Fibroblast of the aortic adventitia (primary cell): ENCODE measurements around the gene AP3D1. TPM values are rescaled to one million over a fixed set of nuclear protein-coding genes. Genes with fewer than 3 reads are reported as not detected.

ENCODE experiments used
- DNase-seq: peaks from one replicate; pipeline ENCODE4 v3.0.0-alpha.2; 2010; ENCODE audit warnings: low read depth
- H3K4me3 ChIP-seq: 2 replicates; pipeline ENCODE4 v1.5.1; 2011; ENCODE audit warnings: low read depth, mild to moderate bottlenecking, control low read depth, low read length, moderate library complexity
- total RNA-seq: library from RNA; depleted of rRNA; stranded (reverse); fragments of >200 nt; gene quantifications from 2 replicates; pipeline ENCODE4 v1.2.3, GENCODE V29; 2012; ENCODE audit warnings: low replicate concordance
- TF ChIP-seq, protein P1 (sequence below): IDR thresholded peaks from 2 replicates; pipeline ENCODE4 v1.5.1; 2011; ENCODE audit warnings: mild to moderate bottlenecking, low read length, control low read depth, inconsistent platforms; ENCODE audit not compliant: insufficient read depth

Gene AP3D1
- total RNA-seq, 1 donor: 102 TPM

DNA sequence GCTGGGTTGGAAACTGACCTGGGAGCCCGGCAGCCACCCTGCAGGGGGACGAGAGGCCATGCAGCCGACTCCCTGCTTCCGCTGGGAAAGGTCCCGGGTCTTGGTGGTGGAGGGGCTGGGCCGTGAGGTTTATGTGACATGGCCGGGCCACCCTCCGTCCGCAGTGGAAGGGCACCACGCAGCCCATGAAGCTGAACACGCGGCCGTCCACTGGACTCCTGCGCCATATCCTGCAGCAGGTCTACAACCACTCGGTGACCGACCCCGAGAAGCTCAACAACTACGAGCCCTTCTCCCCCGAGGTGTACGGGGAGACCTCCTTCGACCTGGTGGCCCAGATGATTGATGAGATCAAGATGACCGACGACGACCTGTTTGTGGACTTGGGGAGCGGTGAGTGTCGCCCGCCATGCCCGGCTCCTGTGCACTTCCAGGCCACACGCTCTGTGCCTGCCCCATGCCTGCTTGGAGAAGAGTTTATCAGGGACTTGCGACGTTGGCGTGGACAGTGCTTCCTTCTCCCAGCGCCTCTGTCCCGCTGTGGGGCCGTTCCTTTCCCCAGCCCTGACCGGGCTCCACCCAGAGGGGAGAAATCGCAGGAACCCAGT is 39.6 kb upstream of the AP3D1 start:
- H3K4me3 ChIP-seq: no peak overlapping the region
- DNase-seq: no peak
- TF ChIP-seq, protein P1, sequence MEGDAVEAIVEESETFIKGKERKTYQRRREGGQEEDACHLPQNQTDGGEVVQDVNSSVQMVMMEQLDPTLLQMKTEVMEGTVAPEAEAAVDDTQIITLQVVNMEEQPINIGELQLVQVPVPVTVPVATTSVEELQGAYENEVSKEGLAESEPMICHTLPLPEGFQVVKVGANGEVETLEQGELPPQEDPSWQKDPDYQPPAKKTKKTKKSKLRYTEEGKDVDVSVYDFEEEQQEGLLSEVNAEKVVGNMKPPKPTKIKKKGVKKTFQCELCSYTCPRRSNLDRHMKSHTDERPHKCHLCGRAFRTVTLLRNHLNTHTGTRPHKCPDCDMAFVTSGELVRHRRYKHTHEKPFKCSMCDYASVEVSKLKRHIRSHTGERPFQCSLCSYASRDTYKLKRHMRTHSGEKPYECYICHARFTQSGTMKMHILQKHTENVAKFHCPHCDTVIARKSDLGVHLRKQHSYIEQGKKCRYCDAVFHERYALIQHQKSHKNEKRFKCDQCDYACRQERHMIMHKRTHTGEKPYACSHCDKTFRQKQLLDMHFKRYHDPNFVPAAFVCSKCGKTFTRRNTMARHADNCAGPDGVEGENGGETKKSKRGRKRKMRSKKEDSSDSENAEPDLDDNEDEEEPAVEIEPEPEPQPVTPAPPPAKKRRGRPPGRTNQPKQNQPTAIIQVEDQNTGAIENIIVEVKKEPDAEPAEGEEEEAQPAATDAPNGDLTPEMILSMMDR: no peak

DNA sequence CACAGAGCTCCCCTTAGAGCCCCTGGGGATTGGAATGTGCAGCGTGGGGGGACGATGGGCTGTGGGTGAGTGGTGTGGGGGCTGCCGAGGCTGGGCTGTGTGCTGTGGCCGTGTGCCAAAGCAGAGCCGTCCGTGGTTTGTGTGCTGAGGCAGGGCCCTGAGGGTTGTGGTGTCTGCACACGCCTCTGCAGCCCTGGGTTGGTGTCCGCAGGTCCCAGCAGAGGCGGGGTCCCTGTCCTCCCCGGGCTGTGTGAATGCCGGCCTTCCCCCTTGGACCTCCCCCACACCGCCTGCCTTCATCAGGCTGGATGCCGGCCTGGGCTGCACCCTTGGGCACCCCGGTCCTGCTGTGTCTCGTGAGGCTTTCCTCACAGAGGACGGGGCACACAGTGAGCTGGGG is 38.5 kb upstream of the AP3D1 start:
- H3K4me3 ChIP-seq: no peak overlapping the region
- TF ChIP-seq, protein P1: no peak
- no peak for DNase-seq

GRCh38 chr19:2188708-2189385 is 37.5 kb upstream of the AP3D1 start:
- DNase-seq: peak; percentile 51
- TF ChIP-seq, protein P1: no peak
- no peak overlapping the region for H3K4me3 ChIP-seq

DNA sequence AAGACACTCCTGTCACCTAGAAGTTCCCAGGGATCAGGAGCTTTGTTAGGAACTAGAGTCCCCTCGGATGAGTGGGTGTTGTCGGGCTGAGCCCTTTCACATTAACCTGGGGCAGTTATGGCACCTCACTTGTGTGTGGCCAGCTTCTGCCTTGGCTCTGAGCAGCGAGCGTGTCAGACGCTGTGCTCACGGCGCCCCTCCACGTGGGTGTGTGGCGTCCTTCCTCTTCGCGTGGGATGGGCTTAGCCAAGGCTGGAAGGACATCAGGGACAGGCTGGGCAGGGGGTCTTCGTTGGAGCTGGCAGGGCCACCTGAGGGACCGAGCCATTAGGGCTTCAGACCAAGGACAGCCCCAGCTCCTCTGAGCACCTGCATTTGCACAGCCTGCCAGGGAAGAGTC is 35.8 kb upstream of the AP3D1 start:
- TF ChIP-seq, protein P1: no peak
- H3K4me3 ChIP-seq: no peak overlapping the region
- DNase-seq: no peak

- H3K4me3 ChIP-seq: peak overlapping the region; percentile 41
- peak; percentile 99 for DNase-seq
- TF ChIP-seq, protein P1: no peak
These were observed 34.9 kb upstream of the AP3D1 start for GRCh38 chr19:2186071-2186846.

GRCh38 chr19:2185734-2186070 is 34.3 kb upstream of the AP3D1 start:
- DNase-seq: no peak
- peak overlapping the region; percentile 40 for H3K4me3 ChIP-seq
- TF ChIP-seq, protein P1: no peak
